Hematopoietic multipotent progenitor cell (in vitro differentiated cells): ENCODE measurements around the gene BLTP3A. TPM values are rescaled to one million over a fixed set of nuclear protein-coding genes. Genes with fewer than 3 reads are reported as not detected.
"Not testable (repeated sequence)": the region's sequence is repeated elsewhere in the genome, so short reads cannot be mapped to it uniquely, and the experiment has no call there.

Experiments used
- DNase-seq, 3 donors: peaks; one replicate each; pipeline ENCODE4 v3.0.0-alpha.2; 2011 to 2015; ENCODE audit warnings: low read depth in 2 of 3, low spot score in 2 of 3
- total RNA-seq: library from RNA; depleted of rRNA; stranded (reverse); fragments of >200 nt; gene quantifications from one replicate; pipeline ENCODE4 v1.2.3, GENCODE V29; 2012

BLTP3A gene
- total RNA-seq, 1 donor: 12.1 TPM

GRCh38 chr6:34792605-34793500 lies 970 bp downstream of the BLTP3A start:
- peak in 2 of 3 donors; percentile 60 to 68 for DNase-seq

DNA sequence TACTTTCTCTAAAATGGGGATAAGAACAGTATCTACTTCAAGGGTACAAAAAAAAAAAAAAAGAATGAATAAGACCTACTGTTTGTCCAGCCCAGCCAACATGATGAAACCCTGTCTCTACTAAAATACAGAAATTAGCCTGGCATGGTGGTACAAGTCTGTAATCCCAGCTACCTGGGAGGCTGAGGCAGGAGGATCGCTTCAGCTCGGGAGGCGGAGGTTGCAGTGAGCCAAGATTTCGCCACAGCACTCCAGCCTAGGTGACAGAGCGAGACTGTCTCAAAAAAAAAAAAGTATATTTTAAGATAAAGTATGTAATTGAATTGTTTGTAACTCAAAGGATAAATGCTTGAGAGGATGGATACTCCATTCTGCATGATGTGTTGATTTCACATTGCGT lies 2.0 kb downstream of the BLTP3A start:
- no peak for DNase-seq

- DNase-seq: no peak
Measured at GRCh38 chr6:34795836-34796425, 4.0 kb downstream of the BLTP3A start.

DNA sequence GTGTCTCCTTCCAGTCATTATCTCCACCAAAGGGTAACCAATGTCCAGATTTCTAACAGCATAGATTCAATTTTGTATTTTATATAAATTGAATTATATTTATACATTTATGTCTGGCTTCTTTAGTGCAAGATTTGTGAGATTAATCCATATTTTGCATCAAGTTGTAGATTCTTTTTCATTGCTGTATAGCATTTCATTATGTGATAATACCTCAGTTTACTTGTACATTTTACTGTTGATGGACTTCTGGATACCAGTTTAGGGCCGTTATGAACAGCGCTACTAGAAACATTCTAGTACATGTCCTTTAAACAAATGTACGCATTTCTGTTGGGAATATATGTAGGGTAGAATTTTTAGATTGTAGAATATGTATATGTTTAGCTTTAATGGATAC lies 6.2 kb downstream of the BLTP3A start:
- no peak for DNase-seq

- DNase-seq: no peak
Measured at GRCh38 chr6:34799547-34799946, 7.7 kb downstream of the BLTP3A start.

DNA sequence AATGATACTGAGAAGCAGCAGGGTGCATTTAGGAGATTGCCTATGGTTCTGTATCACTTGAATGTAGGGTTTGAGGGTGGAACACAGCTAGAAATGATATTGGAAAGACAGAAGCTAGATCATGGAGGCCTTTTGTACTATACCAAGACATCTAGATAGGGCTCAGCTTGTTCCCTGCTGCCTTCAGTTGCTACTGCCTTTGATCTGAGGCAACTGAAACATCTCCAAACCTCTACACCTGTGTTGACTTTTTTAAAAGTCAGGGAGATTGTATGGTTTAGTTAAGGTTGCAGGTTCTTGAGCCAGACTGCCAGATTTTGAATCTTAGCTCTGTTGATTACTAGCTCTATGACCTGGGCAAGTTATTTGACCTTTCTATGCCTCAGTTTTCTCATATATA lies 12.7 kb downstream of the BLTP3A start:
- DNase-seq: no peak

DNA sequence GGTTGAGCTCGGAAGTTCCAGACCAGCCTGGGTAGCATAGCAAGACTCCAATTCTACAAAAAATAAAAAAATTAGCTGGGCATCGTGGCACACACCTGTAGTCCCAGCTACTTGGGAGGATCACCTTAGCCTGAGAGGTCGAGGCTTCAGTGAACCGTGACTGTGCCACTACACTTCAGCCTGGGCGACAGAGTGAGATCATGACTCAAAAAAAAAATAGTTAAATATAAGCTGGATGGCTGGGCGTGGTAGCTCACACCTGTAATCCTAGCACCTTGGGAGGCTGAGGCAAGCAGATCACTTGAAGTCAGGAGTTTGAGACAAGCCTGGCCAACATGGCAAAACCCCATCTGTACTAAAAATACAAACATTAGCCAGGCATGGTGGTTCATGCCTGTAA lies 13.2 kb downstream of the BLTP3A start:
- not testable (repeated sequence) for DNase-seq

GRCh38 chr6:34806738-34807453 lies 15.0 kb downstream of the BLTP3A start:
- DNase-seq: no peak

- not testable (repeated sequence) for DNase-seq
Measured at GRCh38 chr6:34808473-34808872, 16.6 kb downstream of the BLTP3A start.

DNA sequence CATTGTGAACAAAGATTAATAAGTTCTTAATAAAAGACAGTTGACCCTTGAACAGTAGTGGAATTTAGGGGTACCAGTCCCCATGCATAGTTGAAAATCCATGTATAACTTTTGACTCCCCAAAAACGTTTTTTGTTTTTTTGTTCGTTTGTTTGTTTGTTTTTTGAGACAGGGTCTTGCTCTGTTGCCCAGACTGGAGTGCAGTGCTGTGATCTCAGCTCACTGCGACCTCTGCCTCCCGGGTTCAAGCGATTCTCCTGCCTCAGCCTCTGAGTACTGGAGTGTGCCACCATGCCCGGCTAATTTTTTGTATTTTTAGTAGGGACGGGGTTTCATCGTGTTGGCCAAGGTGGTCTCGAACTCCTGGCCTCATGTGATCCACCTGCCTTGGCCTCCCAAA lies 17.5 kb downstream of the BLTP3A start:
- not testable (repeated sequence) for DNase-seq

GRCh38 chr6:34810017-34810882 lies 18.4 kb downstream of the BLTP3A start:
- no peak for DNase-seq

GRCh38 chr6:34810936-34811632 lies 19.2 kb downstream of the BLTP3A start:
- no peak for DNase-seq

DNA sequence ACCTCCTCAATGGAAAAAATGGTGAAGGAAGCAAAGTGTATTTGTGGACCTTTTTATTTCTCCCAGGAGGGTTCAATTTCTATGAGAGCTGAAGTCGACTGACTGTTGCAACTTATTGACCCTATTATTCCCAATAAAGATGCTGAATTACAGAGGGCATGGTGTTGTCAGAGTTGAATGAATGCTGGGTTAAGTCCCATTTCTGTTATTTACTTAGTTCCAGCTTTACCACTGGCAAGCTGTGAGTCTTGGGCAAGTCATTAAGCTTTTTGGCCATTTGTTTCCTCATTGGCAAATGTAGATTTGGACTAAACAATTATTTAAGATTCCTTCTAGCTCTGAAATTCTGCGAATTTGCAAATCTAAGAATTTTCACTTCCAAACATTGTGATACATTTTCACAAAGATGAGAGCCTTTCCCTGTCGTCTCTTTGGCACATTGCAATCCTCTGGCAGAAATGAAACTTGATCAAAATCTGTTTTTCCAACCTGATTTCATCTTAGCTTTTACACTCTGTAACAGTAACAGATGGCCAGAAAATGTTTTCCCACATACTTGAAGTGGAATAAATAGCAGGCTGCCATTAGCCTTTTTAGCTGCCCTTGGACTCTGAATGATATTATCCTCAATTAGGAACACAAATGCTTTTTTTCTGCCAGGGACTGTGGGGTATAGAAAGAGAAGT lies 21.3 kb downstream of the BLTP3A start:
- no peak for DNase-seq

GRCh38 chr6:34816635-34817301 lies 24.9 kb downstream of the BLTP3A start:
- no peak for DNase-seq

GRCh38 chr6:34817446-34817845 lies 25.6 kb downstream of the BLTP3A start:
- no peak for DNase-seq

- peak in 1 of 3 donors; percentile 8 for DNase-seq
Measured at GRCh38 chr6:34818872-34819570, 27.1 kb downstream of the BLTP3A start.

DNA sequence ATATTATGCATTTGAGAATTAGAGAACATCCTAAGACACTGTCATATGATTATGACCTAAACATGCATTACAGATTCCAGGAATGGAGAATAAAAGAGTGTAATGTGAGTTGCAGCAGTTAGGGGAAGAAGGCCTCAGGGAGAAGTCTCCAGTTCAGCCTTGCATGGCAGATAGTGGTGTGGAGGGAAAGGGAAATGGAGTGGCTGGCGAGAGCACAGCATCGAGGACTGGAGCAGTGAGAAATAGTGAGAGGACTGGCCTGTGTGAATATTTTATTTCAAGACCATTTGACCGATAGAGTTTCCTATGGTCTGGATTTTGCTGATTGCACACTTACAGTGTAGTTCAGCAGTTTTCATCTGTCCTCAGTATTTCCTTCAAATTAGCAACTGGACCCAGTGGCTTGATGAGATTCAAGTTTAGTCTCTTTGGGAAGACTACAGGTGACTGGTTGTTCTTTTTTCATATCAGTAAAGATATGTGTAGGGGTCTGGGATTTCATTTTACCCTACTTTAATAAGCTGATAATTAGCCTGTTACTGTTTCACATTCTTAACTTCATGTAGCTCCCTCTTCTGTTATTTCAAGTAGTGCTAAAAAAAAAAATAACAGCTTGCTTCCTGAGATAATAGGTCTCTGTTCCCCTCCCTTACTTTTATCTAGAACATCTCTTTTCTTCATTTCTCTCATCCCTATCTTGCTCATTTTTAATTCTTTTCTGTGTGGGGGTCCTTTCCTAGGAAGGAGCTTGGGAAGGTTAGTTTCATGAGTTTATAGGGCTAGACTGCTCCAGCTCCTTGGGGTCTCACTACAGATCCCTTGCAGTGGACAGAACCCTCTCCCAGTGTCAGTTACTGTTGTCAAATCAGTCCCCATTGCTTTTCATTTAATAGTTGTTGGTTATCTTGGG lies 27.9 kb downstream of the BLTP3A start:
- peak in 1 of 3 donors; percentile 17 for DNase-seq
